K562 (cell line): ENCODE data around the gene HRG. TPM values are rescaled to one million over a fixed set of nuclear protein-coding genes. Genes with fewer than 3 reads are reported as not detected.

Experiments
- ATAC-seq: fragments of 200-7000 bp; cut with Tn5 transposase; 3 replicates; pipeline ENCODE4 v1.9.1; 2020; ENCODE audit warnings: moderate library complexity
- BruUV-seq: library from RNA; stranded (reverse); fragments of 400-500 nt; replicated peaks from 2 replicates; lab custom pipeline; 2021; lab: Mats Ljungman, UMichigan
- CTCF ChIA-PET: fragments of 300-600 bp; formaldehyde crosslinking; extraction: SDS; loops from one replicate; lab custom pipeline; 2021; ENCODE audit warnings: low intra/inter-chr PET ratio; lab: Yijun Ruan, JAX
- POLR2A ChIA-PET: fragments of 300-600, 350-650 bp; sonication (Branson Sonifier 250); formaldehyde crosslinking; extraction: SDS; loops from one replicate; lab custom pipeline; 2021; ENCODE audit warnings: antibody characterized with exemption, inconsistent platforms; lab: Yijun Ruan, JAX
- DNase-seq, 4 experiments: peaks; one replicate each; pipeline versions ENCODE4 v3.0.0 to v3.0.0-alpha.2; 2011 to 2018; ENCODE audit warnings: low spot score in 3 of 4, mixed read lengths in 3 of 4; ENCODE audit errors: extremely low read depth in 1 of 4
- FAIRE-seq: peaks from 2 replicates; lab custom pipeline; 2011; peaks lifted over from hg19 to GRCh38; lab: Jason Lieb, UNC
- H2AFZ ChIP-seq: 2 replicates; pipeline ENCODE4 v1.6.0; 2011; ENCODE audit warnings: low read depth, low read length, control low read depth, inconsistent platforms
- H3K27ac ChIP-seq: fragments of 200-600 bp; 3 replicates; pipeline ENCODE4 v1.8.0; 2011; ENCODE audit warnings: low read depth, mild to moderate bottlenecking, control low read depth, inconsistent platforms, low read length, moderate library complexity, mixed read lengths; ENCODE audit errors: extremely low read depth
- H3K27me3 ChIP-seq, 2 experiments: fragments of 300-600 bp in 1 of 2; 2 replicates in 1 of 2; 3 replicates in 1 of 2; pipeline versions ENCODE4 v1.6.0 to v1.8.0; 2011; ENCODE audit warnings: inconsistent platforms in 2 of 2, low read length in 2 of 2, mild to moderate bottlenecking in 1 of 2, mixed read lengths in 1 of 2, moderate library complexity in 1 of 2; ENCODE audit not compliant: control insufficient read depth in 2 of 2, insufficient read depth in 2 of 2
- H3K36me3 ChIP-seq: fragments of 300-600 bp; 3 replicates; pipeline ENCODE4 v1.8.0; 2011; ENCODE audit warnings: mild to moderate bottlenecking, low read length, inconsistent platforms; ENCODE audit not compliant: control insufficient read depth, insufficient read depth
- H3K4me1 ChIP-seq, 2 experiments: fragments of 200-600 bp in 1 of 2; replicated peaks in 1 of 2; 2 replicates in 1 of 2; 3 replicates in 1 of 2; pipeline versions ENCODE4 v1.5.1 to v1.8.0; 2011; ENCODE audit warnings: inconsistent platforms in 2 of 2, low read length in 2 of 2, mild to moderate bottlenecking in 1 of 2, mixed read lengths in 1 of 2, moderate library complexity in 1 of 2; ENCODE audit not compliant: control insufficient read depth in 2 of 2, insufficient read depth in 2 of 2
- H3K4me2 ChIP-seq: 2 replicates; pipeline ENCODE4 v1.6.1; 2011; ENCODE audit warnings: low read length, control low read depth, inconsistent platforms, mixed read lengths; ENCODE audit not compliant: insufficient read depth
- H3K4me3 ChIP-seq: fragments of 200-600 bp; sonication (generic), shearing (Covaris generic); 2 replicates; pipeline ENCODE4 v1.5.1; 2016; ENCODE audit warnings: control low read depth, inconsistent platforms
- H3K79me2 ChIP-seq: fragments of 200-600 bp; 3 replicates; pipeline ENCODE4 v1.8.0; 2011; ENCODE audit warnings: low read length, inconsistent platforms; ENCODE audit not compliant: control insufficient read depth, insufficient read depth
- H3K9ac ChIP-seq, 2 experiments: 2 replicates each; pipeline versions ENCODE4 v1.6.0 to v1.6.1; 2011; ENCODE audit warnings: low read depth in 2 of 2, low read length in 2 of 2, control low read depth in 1 of 2, inconsistent platforms in 1 of 2, mild to moderate bottlenecking in 1 of 2, mixed read lengths in 1 of 2; ENCODE audit not compliant: insufficient read depth in 1 of 2
- H3K9me1 ChIP-seq: one replicate; pipeline ENCODE4 v1.6.0; 2011; ENCODE audit warnings: inconsistent platforms, mild to moderate bottlenecking, low read length, moderate library complexity; ENCODE audit not compliant: control insufficient read depth, insufficient read depth
- H3K9me3 ChIP-seq: replicated peaks from 2 replicates; pipeline ENCODE4 v1.5.1; 2011; ENCODE audit warnings: low read depth, low read length, inconsistent platforms; ENCODE audit not compliant: control insufficient read depth, insufficient read depth
- H4K20me1 ChIP-seq: replicated peaks from 2 replicates; pipeline ENCODE4 v1.6.1; 2011; ENCODE audit warnings: low read length, inconsistent platforms, mixed read lengths; ENCODE audit not compliant: control insufficient read depth, insufficient read depth
- DACH1 ChIP-seq: fragments of 450-650 bp; IDR thresholded peaks from 2 replicates; pipeline ENCODE4 v1.6.1; 2018; ENCODE audit not compliant: partially characterized antibody
- FOSL1 ChIP-seq: fragments of 200-800 bp; sonication (Bioruptor generic); conservative IDR thresholded peaks from 2 replicates; pipeline ENCODE4 v1.6.1; 2016; ENCODE audit warnings: missing genetic modification characterization, missing compliant biosample characterization
- HNRNPK ChIP-seq: fragments of 200-400 bp; formaldehyde crosslinking; IDR thresholded peaks from one replicate; pipeline ENCODE4 v1.6.1; 2018; ENCODE audit warnings: mild to moderate bottlenecking, low read depth, low read length; ENCODE audit not compliant: poor library complexity, severe bottlenecking
- KDM4B ChIP-seq, 2 experiments: fragments of 450-650 bp in 1 of 2; sonication (generic) in 1 of 2; IDR thresholded peaks; 2 replicates each; pipeline ENCODE4 v1.6.1; 2016 to 2017; ENCODE audit warnings: borderline replicate concordance in 2 of 2, antibody characterized with exemption in 1 of 2, low read depth in 1 of 2, mild to moderate bottlenecking in 1 of 2
- MIER1 ChIP-seq: fragments of 450-650 bp; IDR thresholded peaks from 2 replicates; pipeline ENCODE4 v1.6.1; 2016; ENCODE audit warnings: antibody characterized with exemption, mild to moderate bottlenecking, low read depth
- PTTG1 ChIP-seq: fragments of 450-650 bp; IDR thresholded peaks from 2 replicates; pipeline ENCODE4 v1.6.1; 2016; ENCODE audit warnings: low read depth, mild to moderate bottlenecking, missing genetic modification characterization, missing compliant biosample characterization
- SRSF1 ChIP-seq: fragments of 200-400 bp; formaldehyde crosslinking; IDR thresholded peaks from 2 replicates; pipeline ENCODE4 v1.6.1; 2017; ENCODE audit warnings: mild to moderate bottlenecking, low read depth, low read length, moderate library complexity
- ZKSCAN3 ChIP-seq: fragments of 250-450 bp; sonication (Bioruptor Pico); IDR thresholded peaks from 2 replicates; pipeline ENCODE4 v1.4.0; 2020
- ZKSCAN8 ChIP-seq: fragments of 200-800 bp; sonication (Bioruptor generic); IDR thresholded peaks from 2 replicates; pipeline ENCODE4 v1.6.1; 2016; ENCODE audit warnings: missing genetic modification characterization, missing compliant biosample characterization
- ZNF175 ChIP-seq: fragments of 200-800 bp; sonication (Bioruptor generic); IDR thresholded peaks from 2 replicates; pipeline ENCODE4 v1.6.1; 2016; ENCODE audit warnings: low read depth, mild to moderate bottlenecking, missing genetic modification characterization, missing compliant biosample characterization
- ZNF253 ChIP-seq: fragments of 250-450 bp; sonication (Bioruptor Pico); conservative IDR thresholded peaks from 2 replicates; pipeline ENCODE4 v1.6.1; 2021; ENCODE audit warnings: mild to moderate bottlenecking
- WGBS: fragments of 100-300 bp; shearing (Covaris generic); methylation state at CpG from one replicate; pipeline ENCODE4 v1.1.6; 2016; ENCODE audit warnings: low coverage, mixed read lengths; ENCODE audit not compliant: insufficient coverage; ENCODE audit errors: missing lambda C conversion rate; 5-methylcytosine and 5-hydroxymethylcytosine counted together
- in situ Hi-C: fragments of 300-500 bp; cut with MboI; formaldehyde crosslinking; loops from 4 replicates; pipeline ENCODE4 v1.15.0; 2018; ENCODE audit warnings: inconsistent platforms, mixed read lengths
- intact Hi-C: fragments of 100-400 bp; cut with micrococcal nuclease; formaldehyde crosslinking; loops from 2 replicates; pipeline ENCODE4 v1.14.2; 2022
- polyA plus RNA-seq, 8 experiments: library from polyadenylated mRNA; depleted of rRNA in 4 of 8; stranded (reverse) in 5 of 8; unstranded in 3 of 8; fragments of >200 nt; fragmentation: Nextera tagmentation in 2 of 8; fragmentation: Illumina TruSeq in 1 of 8; extraction: Ambion mirVana in 2 of 8; extraction: Trizol in 1 of 8; gene quantifications; 2 replicates each; pipeline versions ENCODE4 v1.2.1 to v1.2.3, GENCODE V29; 2011 to 2014; ENCODE audit warnings: inconsistent platforms in 1 of 8, missing spikeins in 1 of 8
- total RNA-seq, 7 experiments: library from RNA; depleted of rRNA in 6 of 7; stranded (reverse); fragments of >200 nt in 6 of 7; fragmentation: Illumina TruSeq in 2 of 7; extraction: Trizol in 2 of 7; gene quantifications; 2 replicates each; pipeline versions ENCODE4 v1.2.1 to v1.2.3, GENCODE V29; 2011 to 2021; ENCODE audit warnings: low replicate concordance in 1 of 7

The HRG gene
- total and polyA plus RNA-seq, 9 of the 15 experiments (the other 6 are each of a cell fraction or from before 2014, with no cell fraction given), result not detected

DNA sequence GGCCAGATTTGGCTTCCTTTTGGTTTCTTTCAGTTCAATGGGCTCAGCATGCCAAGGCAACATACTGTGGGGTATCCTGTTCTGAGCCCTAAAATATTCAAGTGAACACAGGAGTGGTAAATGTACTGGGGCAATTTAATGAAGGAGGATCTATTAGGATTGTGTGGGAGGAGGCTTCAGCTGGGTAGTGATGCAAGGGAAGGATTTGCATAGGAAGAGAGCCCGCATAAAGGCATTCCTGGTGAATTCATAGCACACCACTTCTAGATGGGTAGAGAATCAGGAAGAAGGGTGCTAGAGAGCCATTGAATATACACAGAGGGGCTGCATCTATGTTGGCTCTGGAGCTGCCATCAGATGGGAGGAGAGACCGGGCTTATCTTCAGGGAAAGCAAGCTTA lies 30.7 kb downstream of the HRG start:
- peaks cover 8 to 21% of the 10 kb centered on the region in 2 experiments for H3K27me3 ChIP-seq
- ATAC-seq (no peak), FAIRE-seq (no peak), DNase-seq (no peak)
- H3K9ac ChIP-seq, result no peak overlapping the region
- H3K4me2 ChIP-seq, result no peak overlapping the region
- TF ChIP-seq ZNF253, result no peak
- no peak for TF ChIP-seq MIER1
- no peak for TF ChIP-seq DACH1
- TF ChIP-seq KDM4B (IDR thresholded peaks at IDR 0.05; ENCODE audit: borderline replicate concordance in 2 of 2, low read depth in 1 of 2), result no peak
- TF ChIP-seq FOSL1 (tag), result no peak
- TF ChIP-seq PTTG1 (tag), result no peak
- no peak for TF ChIP-seq SRSF1
- TF ChIP-seq ZKSCAN8, result no peak
- no peak for TF ChIP-seq ZNF175
- no peak for TF ChIP-seq HNRNPK
- no peak for TF ChIP-seq ZKSCAN3
- ChIA-PET POLR2A (no interaction called here), CTCF (no interaction called here)
- H3K4me1 ChIP-seq, result peaks cover 4 to 17% of the 10 kb centered on the region in 2 experiments; a peak in 4 of 5 replicates
- BruUV-seq, result no TSS peak
- H4K20me1 ChIP-seq, result peaks cover 6% of the 10 kb centered on the region
- H3K36me3 ChIP-seq, result no peaks in the 10 kb centered on the region
- in situ Hi-C loops (no loop called here), intact Hi-C loops (loop anchor here (5.0 kb wide), 1 partner anchor 56 kb away; no protein-coding TSS in a partner anchor)
- H3K27ac ChIP-seq, result no peak overlapping the region
- 25% methylated on average over 2 of the region's 2 CpGs for WGBS
- H2AFZ ChIP-seq, result no peak overlapping the region
- H3K79me2 ChIP-seq, result no peaks in the 10 kb centered on the region
- H3K4me3 ChIP-seq, result no peak overlapping the region
- no peaks in the 10 kb centered on the region for H3K9me3 ChIP-seq
- peaks cover 2% of the 10 kb centered on the region for H3K9me1 ChIP-seq
